ENCODE data around the gene MDM2.

GRCh38 chr12:68796399-68796798, 11.6 kb upstream of the MDM2 start:
- TF ChIP-seq CTCF (IDR thresholded peaks at IDR 0.05), result no peak
- no peak for TF ChIP-seq EZH2 (IDR thresholded peaks at IDR 0.05; ENCODE audit: borderline replicate concordance, insufficient read depth, low read depth, low read length, poor library complexity, severe bottlenecking)
